ENCODE data around the gene ACTL9. TPM values are rescaled to one million over a fixed set of nuclear protein-coding genes. Genes with fewer than 3 reads are reported as not detected.
"Not testable (repeated sequence)": the region's sequence is repeated elsewhere in the genome, so short reads cannot be mapped to it uniquely, and the experiment has no call there.

The ACTL9 gene
- polyA plus RNA-seq, 1 experiment = not detected

DNA sequence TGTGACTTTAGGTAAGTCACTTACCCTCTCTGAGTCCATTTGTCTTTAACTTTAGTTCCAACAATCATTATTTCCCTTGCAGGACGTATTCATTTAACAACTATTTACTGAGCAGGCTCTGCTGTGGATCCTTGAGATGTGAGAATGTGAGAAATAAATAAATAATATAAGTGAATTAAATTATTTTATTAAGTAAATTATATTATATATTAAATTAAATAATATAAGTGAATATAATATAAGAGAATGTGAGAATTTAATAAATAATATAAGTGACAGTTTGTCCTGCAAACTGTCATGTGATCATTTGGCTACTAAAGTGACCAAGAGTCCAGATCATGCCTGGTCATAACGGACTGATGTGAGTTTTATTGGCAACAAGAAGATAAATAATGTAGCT lies 23.4 kb upstream of the ACTL9 start:
- ChIA-PET POLR2A (no interaction called here), CTCF (no interaction called here)
- H3K36me3 ChIP-seq (ENCODE audit: control insufficient read depth, insufficient read depth, low read length) = no peaks in the 10 kb centered on the region
- no peak for DNase-seq (ENCODE audit: low read depth)
- TF ChIP-seq, protein P1, sequence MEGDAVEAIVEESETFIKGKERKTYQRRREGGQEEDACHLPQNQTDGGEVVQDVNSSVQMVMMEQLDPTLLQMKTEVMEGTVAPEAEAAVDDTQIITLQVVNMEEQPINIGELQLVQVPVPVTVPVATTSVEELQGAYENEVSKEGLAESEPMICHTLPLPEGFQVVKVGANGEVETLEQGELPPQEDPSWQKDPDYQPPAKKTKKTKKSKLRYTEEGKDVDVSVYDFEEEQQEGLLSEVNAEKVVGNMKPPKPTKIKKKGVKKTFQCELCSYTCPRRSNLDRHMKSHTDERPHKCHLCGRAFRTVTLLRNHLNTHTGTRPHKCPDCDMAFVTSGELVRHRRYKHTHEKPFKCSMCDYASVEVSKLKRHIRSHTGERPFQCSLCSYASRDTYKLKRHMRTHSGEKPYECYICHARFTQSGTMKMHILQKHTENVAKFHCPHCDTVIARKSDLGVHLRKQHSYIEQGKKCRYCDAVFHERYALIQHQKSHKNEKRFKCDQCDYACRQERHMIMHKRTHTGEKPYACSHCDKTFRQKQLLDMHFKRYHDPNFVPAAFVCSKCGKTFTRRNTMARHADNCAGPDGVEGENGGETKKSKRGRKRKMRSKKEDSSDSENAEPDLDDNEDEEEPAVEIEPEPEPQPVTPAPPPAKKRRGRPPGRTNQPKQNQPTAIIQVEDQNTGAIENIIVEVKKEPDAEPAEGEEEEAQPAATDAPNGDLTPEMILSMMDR (IDR thresholded peaks at IDR 0.05; ENCODE audit: insufficient read depth, low read depth, low read length) = no peak
- no peaks in the 10 kb centered on the region for H3K27me3 ChIP-seq (ENCODE audit: control insufficient read depth, insufficient read depth, low read length)
- H3K4me3 ChIP-seq (ENCODE audit: low read depth, low read length) = no peak overlapping the region

DNA sequence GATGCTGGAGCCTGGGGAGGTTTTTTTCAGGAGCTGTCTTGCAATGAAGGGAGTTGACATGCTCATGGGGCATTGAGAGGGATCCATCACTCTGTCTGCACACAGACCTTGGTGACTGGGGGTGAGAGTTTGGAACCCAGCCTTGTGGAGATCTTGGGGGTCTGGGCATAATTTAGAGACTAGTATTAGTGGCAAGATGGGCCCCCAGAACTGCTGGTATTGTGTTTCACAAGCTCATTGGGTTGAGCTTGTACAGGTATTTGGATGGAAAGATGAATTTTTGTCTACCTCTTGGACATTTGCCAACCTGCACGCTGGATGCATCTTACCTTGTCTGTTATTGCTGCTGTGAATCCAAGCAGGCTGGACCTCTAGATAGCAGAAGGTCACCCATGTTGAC lies 22.7 kb upstream of the ACTL9 start, which contains the start of gene OR2Z1:
Gene OR2Z1, plus strand, starts transcription at position 301 of the 400 bp plus-strand sequence. CDS start 9,395 bp downstream, outside the sequence.
- ChIA-PET POLR2A (no interaction called here), CTCF (no interaction called here)
- Histone ChIP-seq H3K27me3 (ENCODE audit: control insufficient read depth, insufficient read depth, low read length) (no peaks in the 10 kb centered on the region), H3K36me3 (ENCODE audit: control insufficient read depth, insufficient read depth, low read length) (no peaks in the 10 kb centered on the region), H3K4me3 (ENCODE audit: low read depth, low read length) (no peak within 1 kb of the TSS)
- DNase-seq (ENCODE audit: low read depth) = no peak
- TF ChIP-seq, protein P1 (IDR thresholded peaks at IDR 0.05; ENCODE audit: insufficient read depth, low read depth, low read length) = no peak

DNA sequence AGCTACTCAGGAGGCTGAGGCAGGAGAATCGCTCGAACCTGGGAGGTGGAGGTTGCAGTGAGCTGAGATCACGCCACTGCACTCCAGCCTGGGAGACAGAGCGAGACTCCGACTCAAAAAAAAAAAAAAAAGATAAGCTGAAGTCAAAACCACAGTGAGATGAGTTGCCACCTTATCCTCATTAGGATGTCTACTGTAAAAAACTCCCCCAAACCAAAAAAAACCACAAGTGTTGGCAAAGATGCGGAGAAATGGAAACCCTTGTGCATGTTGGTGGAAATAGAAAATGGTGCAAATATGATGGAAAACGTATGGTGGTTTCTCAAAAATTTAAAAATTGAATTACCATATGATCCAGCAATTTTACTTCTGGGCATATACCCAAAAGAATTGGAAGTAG lies 11.7 kb upstream of the ACTL9 start:
- POLR2A ChIA-PET; H3K27me3 ChIP-seq (ENCODE audit: control insufficient read depth, insufficient read depth, low read length); H3K36me3 ChIP-seq (ENCODE audit: control insufficient read depth, insufficient read depth, low read length); CTCF ChIA-PET; DNase-seq (ENCODE audit: low read depth); H3K4me3 ChIP-seq (ENCODE audit: low read depth, low read length): not testable (repeated sequence)

DNA sequence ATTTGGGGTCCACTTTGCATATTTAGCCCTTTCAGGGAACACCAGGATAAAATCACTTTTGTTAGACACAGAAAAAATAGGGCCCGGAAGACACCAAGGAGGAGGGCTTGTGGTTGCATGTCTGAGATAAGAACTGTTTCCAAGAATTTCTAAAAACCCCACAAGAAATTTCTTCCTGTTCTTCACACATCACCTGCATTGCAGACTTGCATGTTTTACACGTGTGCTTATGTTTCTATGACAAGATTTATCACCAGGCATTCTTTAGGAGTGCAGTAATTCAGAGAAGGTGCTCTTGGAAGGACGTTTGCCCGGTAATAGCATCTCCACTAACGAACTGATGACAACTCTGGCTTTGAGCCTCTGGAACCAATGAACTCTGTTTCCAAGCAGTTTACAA lies 7.1 kb upstream of the ACTL9 start:
- CTCF ChIA-PET = no interaction called here
- DNase-seq (ENCODE audit: low read depth) = no peak
- TF ChIP-seq, protein P1 (IDR thresholded peaks at IDR 0.05; ENCODE audit: insufficient read depth, low read depth, low read length) = no peak
- Histone ChIP-seq H3K4me3 (ENCODE audit: low read depth, low read length) (no peak overlapping the region), H3K27me3 (ENCODE audit: control insufficient read depth, insufficient read depth, low read length) (no peaks in the 10 kb centered on the region), H3K36me3 (ENCODE audit: control insufficient read depth, insufficient read depth, low read length) (no peaks in the 10 kb centered on the region)
- POLR2A ChIA-PET = no interaction called here

DNA sequence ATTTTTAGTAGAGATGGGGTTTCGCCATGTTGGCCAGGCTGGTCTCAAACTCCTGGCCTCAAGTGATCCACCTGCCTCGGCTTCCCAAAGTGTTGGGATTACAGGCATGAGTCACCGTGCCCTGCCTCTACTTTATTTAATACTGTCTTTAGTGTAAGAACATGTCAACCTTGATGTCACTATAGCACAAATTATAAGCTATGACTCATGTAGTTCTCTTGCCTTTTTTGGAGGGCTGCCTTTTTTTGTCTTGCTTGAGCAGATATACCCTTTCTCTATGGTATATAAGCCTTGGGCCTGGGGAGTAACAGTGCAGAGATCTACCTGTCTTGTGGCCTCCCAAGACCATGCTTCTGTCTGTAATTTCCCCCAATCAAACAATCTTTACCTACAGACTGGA lies 6.7 kb upstream of the ACTL9 start:
- DNase-seq (ENCODE audit: low read depth); H3K4me3 ChIP-seq (ENCODE audit: low read depth, low read length); POLR2A ChIA-PET; H3K36me3 ChIP-seq (ENCODE audit: control insufficient read depth, insufficient read depth, low read length); CTCF ChIA-PET; H3K27me3 ChIP-seq (ENCODE audit: control insufficient read depth, insufficient read depth, low read length): not testable (repeated sequence)

DNA sequence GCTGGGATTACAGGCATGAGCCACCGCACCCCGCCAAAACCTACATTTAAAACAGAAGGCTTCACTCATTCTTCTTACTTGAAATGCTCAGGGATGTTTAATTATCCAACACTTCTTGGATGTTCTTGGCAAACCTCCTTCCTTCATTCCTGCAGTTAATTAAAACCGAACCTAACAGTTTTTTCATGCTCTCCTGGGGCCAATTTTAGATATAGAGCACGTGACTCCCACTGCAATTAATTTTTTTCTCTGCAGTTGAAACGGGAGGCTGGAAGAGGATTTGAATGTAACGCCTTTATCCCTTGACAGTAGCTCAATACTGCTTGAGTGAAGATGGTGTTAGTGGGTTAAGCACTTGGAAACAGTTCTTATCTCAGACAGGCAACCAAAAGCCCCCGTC lies 4.6 kb upstream of the ACTL9 start:
- POLR2A ChIA-PET = no interaction called here

More for the DNA sequence above, 4.6 kb upstream of the ACTL9 start:
- Histone ChIP-seq H3K4me3 (ENCODE audit: low read depth, low read length) (no peak overlapping the region), H3K27me3 (ENCODE audit: control insufficient read depth, insufficient read depth, low read length) (no peaks in the 10 kb centered on the region), H3K36me3 (ENCODE audit: control insufficient read depth, insufficient read depth, low read length) (no peaks in the 10 kb centered on the region)
- TF ChIP-seq, protein P1 (IDR thresholded peaks at IDR 0.05; ENCODE audit: insufficient read depth, low read depth, low read length) = no peak
- no peak for DNase-seq (ENCODE audit: low read depth)
- CTCF ChIA-PET = no interaction called here
